KMS-11 (cell line): ENCODE measurements around the gene RAB8B.
A peak's percentile ranks its signal among the peaks of the same experiment; 100 is the strongest.

Experiments used
- H2AFZ ChIP-seq: fragments of 200-600 bp; sonication (generic); 2 replicates; pipeline ENCODE4 v1.6.1; 2016; ENCODE audit warnings: antibody characterized with exemption, mixed run types, low read depth
- H3K27ac ChIP-seq: fragments of 200-600 bp; sonication (generic); 2 replicates; pipeline ENCODE4 v1.6.1; 2016; ENCODE audit warnings: mild to moderate bottlenecking, mixed run types
- H3K27me3 ChIP-seq: fragments of 200-600 bp; sonication (generic); 2 replicates; pipeline ENCODE4 v1.6.1; 2017; ENCODE audit warnings: mild to moderate bottlenecking, low read depth, mixed run types, moderate library complexity; ENCODE audit not compliant: insufficient read depth
- H3K36me3 ChIP-seq: fragments of 200-600 bp; sonication (generic); 2 replicates; pipeline ENCODE4 v1.6.1; 2017; ENCODE audit warnings: mild to moderate bottlenecking, mixed run types; ENCODE audit not compliant: insufficient read depth
- H3K4me1 ChIP-seq: fragments of 200-600 bp; sonication (generic); 2 replicates; pipeline ENCODE4 v1.6.1; 2016; ENCODE audit warnings: mild to moderate bottlenecking, low read depth, mixed run types; ENCODE audit not compliant: poor library complexity, severe bottlenecking
- H3K4me2 ChIP-seq: fragments of 200-600 bp; sonication (generic); 2 replicates; pipeline ENCODE4 v1.7.0; 2016; ENCODE audit warnings: mild to moderate bottlenecking, mixed run types
- H3K4me3 ChIP-seq: fragments of 200-600 bp; sonication (generic); IDR thresholded peaks from 2 replicates; pipeline ENCODE4 v1.6.1; 2017; ENCODE audit warnings: low read depth, low read length, mixed read lengths; ENCODE audit not compliant: insufficient read depth
- H3K79me2 ChIP-seq: fragments of 200-600 bp; sonication (generic); 2 replicates; pipeline ENCODE4 v1.6.1; 2016; ENCODE audit warnings: low read depth, mixed run types; ENCODE audit not compliant: insufficient read depth
- H3K9ac ChIP-seq: fragments of 200-600 bp; sonication (generic); 2 replicates; pipeline ENCODE4 v1.6.1; 2016; ENCODE audit warnings: mild to moderate bottlenecking, mixed run types
- H4K20me1 ChIP-seq: fragments of 200-600 bp; sonication (generic); 2 replicates; pipeline ENCODE4 v1.6.1; 2016; ENCODE audit warnings: mild to moderate bottlenecking, mixed run types; ENCODE audit not compliant: insufficient read depth
- CTCF ChIP-seq: fragments of 200-600 bp; sonication (generic); conservative IDR thresholded peaks from 2 replicates; pipeline ENCODE4 v1.6.1; 2017; ENCODE audit warnings: low read depth, mild to moderate bottlenecking, antibody characterized with exemption, low read length, moderate library complexity, mixed read lengths

RAB8B gene

GRCh38 chr15:63157118-63157843, 32.1 kb upstream of the RAB8B start, which contains the start of gene RPS27L:
TSS of gene RPS27L (minus strand) at chr15:63157477. CDS start at chr15:63157405, 72 bp downstream.
- no peaks in the 10 kb centered on the region for H4K20me1 ChIP-seq
- H3K27ac ChIP-seq = peak within 1 kb of the TSS; percentile 81
- H3K4me1 ChIP-seq = peaks cover 11% of the 10 kb centered on the region
- H3K27me3 ChIP-seq = no peaks in the 10 kb centered on the region
- TF ChIP-seq CTCF = no peak
- peak within 1 kb of the TSS; percentile 80 for H3K9ac ChIP-seq
- H3K4me3 ChIP-seq = no peak within 1 kb of the TSS
- peak within 1 kb of the TSS; percentile 84 for H3K4me2 ChIP-seq
- peaks cover 10% of the 10 kb centered on the region; the same call in 1 of the 2 replicates for H3K79me2 ChIP-seq
- peak within 1 kb of the TSS; percentile 97 for H2AFZ ChIP-seq
- H3K36me3 ChIP-seq = no peaks in the 10 kb centered on the region; the same call in 1 of the 2 replicates

- Histone ChIP-seq H4K20me1 (no peaks in the 10 kb centered on the region), H3K27ac (peak overlapping the region; percentile 81), H3K27me3 (no peaks in the 10 kb centered on the region), H3K9ac (peak overlapping the region; percentile 80), H3K36me3 (no peaks in the 10 kb centered on the region; the same call in 1 of the 2 replicates), H3K4me1 (peaks cover 11% of the 10 kb centered on the region), H3K79me2 (peaks cover 10% of the 10 kb centered on the region; the same call in 1 of the 2 replicates), H3K4me3 (no peak overlapping the region), H3K4me2 (peak overlapping the region; percentile 84), H2AFZ (peak overlapping the region; percentile 97)
- TF ChIP-seq CTCF = no peak
Observed at GRCh38 chr15:63157891-63158431, 31.4 kb upstream of the RAB8B start.

- H3K27ac ChIP-seq = no peak overlapping the region
- H4K20me1 ChIP-seq = no peaks in the 10 kb centered on the region
- H3K27me3 ChIP-seq = no peaks in the 10 kb centered on the region
- H3K79me2 ChIP-seq = peaks cover 9% of the 10 kb centered on the region; the same call in 1 of the 2 replicates
- H3K4me2 ChIP-seq = no peak overlapping the region
- no peak overlapping the region for H3K4me3 ChIP-seq
- H2AFZ ChIP-seq = no peak overlapping the region
- H3K4me1 ChIP-seq = peaks cover 7% of the 10 kb centered on the region
- H3K9ac ChIP-seq = no peak overlapping the region
- no peak for TF ChIP-seq CTCF
- no peaks in the 10 kb centered on the region for H3K36me3 ChIP-seq
Observed at GRCh38 chr15:63160638-63161037, 28.8 kb upstream of the RAB8B start.

- Histone ChIP-seq H3K79me2 (no peaks in the 10 kb centered on the region), H4K20me1 (no peaks in the 10 kb centered on the region), H2AFZ (no peak overlapping the region), H3K4me1 (no peaks in the 10 kb centered on the region), H3K4me3 (no peak overlapping the region), H3K36me3 (no peaks in the 10 kb centered on the region), H3K4me2 (no peak overlapping the region), H3K27ac (no peak overlapping the region), H3K27me3 (no peaks in the 10 kb centered on the region), H3K9ac (no peak overlapping the region)
- no peak for TF ChIP-seq CTCF
Observed at GRCh38 chr15:63163217-63163616, 26.2 kb upstream of the RAB8B start.
